Ascending aorta (tissue), 2 donors: ENCODE results near the gene MOAP1. TPM values are rescaled to one million over a fixed set of nuclear protein-coding genes. Genes with fewer than 3 reads are reported as not detected.
"Not testable (repeated sequence)": the region's sequence is repeated elsewhere in the genome, so short reads cannot be mapped to it uniquely, and the experiment has no call there.

Experiments used
- DNase-seq, 2 donors: peaks; one replicate each; pipeline ENCODE4 v3.0.0-alpha.2; 2019; ENCODE audit warnings: low spot score in 2 of 2
- H3K27ac ChIP-seq, 2 donors: fragments of 200-600 bp; sonication (generic); one replicate each; pipeline ENCODE4 v1.5.1; 2016 to 2017; ENCODE audit warnings: mild to moderate bottlenecking in 1 of 2
- H3K27me3 ChIP-seq: fragments of 200-600 bp; sonication (generic); one replicate; pipeline ENCODE4 v1.5.1; 2017
- H3K36me3 ChIP-seq, 2 donors: fragments of 200-600 bp; sonication (generic); one replicate each; pipeline ENCODE4 v1.5.1; 2016
- H3K4me1 ChIP-seq, 2 donors: fragments of 200-600 bp; sonication (generic); one replicate each; pipeline ENCODE4 v1.5.1; 2016 to 2017; ENCODE audit warnings: mild to moderate bottlenecking in 1 of 2
- H3K4me3 ChIP-seq, 2 donors: fragments of 200-600 bp; sonication (generic); one replicate each; pipeline ENCODE4 v1.5.1; 2016 to 2017; ENCODE audit warnings: mild to moderate bottlenecking in 1 of 2
- H3K9me3 ChIP-seq, 2 donors: fragments of 200-600 bp; sonication (generic); one replicate each; pipeline ENCODE4 v1.5.1; 2016
- intact Hi-C: fragments of 100-400 bp; cut with DNase I; formaldehyde crosslinking; loops from one replicate; pipeline ENCODE4 v1.15.1; 2023
- total RNA-seq: library from RNA; depleted of rRNA; stranded (reverse); fragments of >200 nt; gene quantifications from one replicate; pipeline ENCODE4 v1.1.0, GENCODE V29; 2016
- TF ChIP-seq, protein P1 (sequence below), 3 experiments: fragments of 200-600 bp in 2 of 3; fragments of 450-650 bp in 1 of 3; sonication (generic) in 2 of 3; IDR thresholded peaks; one replicate each; pipeline ENCODE4 v1.5.1; 2016 to 2019; ENCODE audit warnings: antibody characterized with exemption in 3 of 3, mild to moderate bottlenecking in 1 of 3, moderate library complexity in 1 of 3

MOAP1 gene
- total RNA-seq, 1 donor from 2014 or later: 4.3 TPM

DNA sequence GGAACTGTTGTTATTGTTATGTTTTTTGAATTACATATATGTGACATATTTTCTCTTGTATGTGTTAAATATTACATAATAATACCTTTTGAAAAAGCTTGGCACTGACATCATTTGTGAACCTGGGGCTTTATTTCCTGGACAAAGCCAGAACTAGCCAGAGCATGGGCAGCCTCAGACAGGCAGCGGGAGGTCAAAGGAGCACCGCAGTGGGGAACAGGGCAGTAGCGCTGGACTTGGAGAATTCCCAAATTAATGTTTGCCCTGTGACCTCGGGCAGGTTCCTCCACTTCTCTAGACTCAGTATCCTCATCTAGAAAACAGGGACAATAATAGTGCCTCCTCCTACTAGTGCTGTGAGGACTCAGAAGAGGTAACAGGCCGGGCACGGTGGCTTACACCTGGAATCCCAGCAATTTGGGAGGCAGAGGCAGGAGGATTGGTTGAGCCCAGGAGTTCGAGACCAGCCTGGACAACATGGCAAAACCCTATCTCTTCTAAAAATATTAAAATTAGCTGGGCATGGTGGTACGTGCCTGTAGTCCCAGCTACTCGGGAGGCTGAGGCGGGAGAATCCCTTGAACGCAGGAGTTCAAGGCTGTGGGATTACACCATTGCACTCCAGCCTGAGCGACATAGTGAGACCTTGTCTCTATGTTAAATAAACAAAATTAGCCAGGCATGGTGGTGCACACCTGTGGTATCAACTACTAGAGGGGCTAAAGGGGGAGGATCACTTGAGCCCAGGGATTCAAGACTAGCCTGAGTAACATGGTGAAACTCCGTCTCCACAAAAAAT, 41.6 kb downstream of the MOAP1 start:
- TF ChIP-seq, protein P1, sequence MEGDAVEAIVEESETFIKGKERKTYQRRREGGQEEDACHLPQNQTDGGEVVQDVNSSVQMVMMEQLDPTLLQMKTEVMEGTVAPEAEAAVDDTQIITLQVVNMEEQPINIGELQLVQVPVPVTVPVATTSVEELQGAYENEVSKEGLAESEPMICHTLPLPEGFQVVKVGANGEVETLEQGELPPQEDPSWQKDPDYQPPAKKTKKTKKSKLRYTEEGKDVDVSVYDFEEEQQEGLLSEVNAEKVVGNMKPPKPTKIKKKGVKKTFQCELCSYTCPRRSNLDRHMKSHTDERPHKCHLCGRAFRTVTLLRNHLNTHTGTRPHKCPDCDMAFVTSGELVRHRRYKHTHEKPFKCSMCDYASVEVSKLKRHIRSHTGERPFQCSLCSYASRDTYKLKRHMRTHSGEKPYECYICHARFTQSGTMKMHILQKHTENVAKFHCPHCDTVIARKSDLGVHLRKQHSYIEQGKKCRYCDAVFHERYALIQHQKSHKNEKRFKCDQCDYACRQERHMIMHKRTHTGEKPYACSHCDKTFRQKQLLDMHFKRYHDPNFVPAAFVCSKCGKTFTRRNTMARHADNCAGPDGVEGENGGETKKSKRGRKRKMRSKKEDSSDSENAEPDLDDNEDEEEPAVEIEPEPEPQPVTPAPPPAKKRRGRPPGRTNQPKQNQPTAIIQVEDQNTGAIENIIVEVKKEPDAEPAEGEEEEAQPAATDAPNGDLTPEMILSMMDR (IDR thresholded peaks at IDR 0.05): no peak
- H3K4me1 ChIP-seq: no peaks in the 10 kb centered on the region

DNA sequence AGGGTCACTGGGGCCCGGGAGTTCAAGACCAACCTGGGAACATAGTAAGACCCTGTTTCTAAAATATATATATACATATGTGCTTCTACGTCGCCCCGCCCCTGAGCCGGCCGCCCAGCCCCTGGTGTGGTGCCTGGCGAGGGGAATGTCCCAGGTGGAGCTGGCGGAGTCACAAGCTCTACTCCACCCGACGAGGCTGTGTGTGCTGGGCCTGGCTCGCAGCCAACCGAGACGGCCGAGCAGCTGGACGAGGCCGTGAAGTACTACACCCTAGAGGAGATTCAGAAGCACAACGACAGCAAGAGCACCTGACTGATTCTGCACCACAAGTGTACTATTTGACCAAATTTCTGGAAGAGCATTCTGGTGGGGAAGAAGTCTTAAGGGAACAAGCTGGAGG, 46.8 kb downstream of the MOAP1 start:
- no peaks in the 10 kb centered on the region for H3K4me1 ChIP-seq
- H3K36me3 ChIP-seq: no peaks in the 10 kb centered on the region
- no peaks in the 10 kb centered on the region for H3K9me3 ChIP-seq
- TF ChIP-seq, protein P1 (IDR thresholded peaks at IDR 0.05): no peak
- H3K27me3 ChIP-seq: no peaks in the 10 kb centered on the region
- no peak overlapping the region for H3K27ac ChIP-seq
- intact Hi-C loops: no loop called here
- H3K4me3 ChIP-seq: no peak overlapping the region
- no peak for DNase-seq

More for the DNA sequence above, 41.6 kb downstream of the MOAP1 start:
- no peak for DNase-seq
- intact Hi-C loops: no loop called here
- Histone ChIP-seq H3K27me3 (no peaks in the 10 kb centered on the region), H3K27ac (no peak overlapping the region), H3K4me3 (no peak overlapping the region), H3K36me3 (no peaks in the 10 kb centered on the region), H3K9me3 (no peaks in the 10 kb centered on the region)

DNA sequence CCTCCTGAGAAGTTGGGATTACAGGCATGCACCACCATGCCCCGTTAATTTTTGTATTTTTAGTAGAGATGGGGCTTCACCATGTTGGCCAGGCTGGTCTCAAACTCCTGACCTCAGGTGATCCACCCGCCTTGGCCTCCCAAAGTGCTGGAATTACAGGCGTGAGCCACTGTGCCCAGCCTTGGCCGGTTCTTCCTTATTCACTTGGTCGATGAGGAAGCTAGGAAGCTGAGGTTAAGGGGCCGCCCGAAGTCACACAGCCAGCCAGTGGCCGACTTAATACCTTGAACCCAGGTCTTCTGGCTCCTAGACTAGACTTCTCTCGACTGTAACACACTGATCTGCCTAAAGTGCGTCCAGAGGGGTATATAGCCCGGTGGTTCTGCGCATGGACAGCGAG, 48.2 kb downstream of the MOAP1 start:
- H3K4me3 ChIP-seq, H3K9me3 ChIP-seq, H3K36me3 ChIP-seq, H3K27ac ChIP-seq, DNase-seq, H3K27me3 ChIP-seq, intact Hi-C loops, H3K4me1 ChIP-seq: not testable (repeated sequence)

DNA sequence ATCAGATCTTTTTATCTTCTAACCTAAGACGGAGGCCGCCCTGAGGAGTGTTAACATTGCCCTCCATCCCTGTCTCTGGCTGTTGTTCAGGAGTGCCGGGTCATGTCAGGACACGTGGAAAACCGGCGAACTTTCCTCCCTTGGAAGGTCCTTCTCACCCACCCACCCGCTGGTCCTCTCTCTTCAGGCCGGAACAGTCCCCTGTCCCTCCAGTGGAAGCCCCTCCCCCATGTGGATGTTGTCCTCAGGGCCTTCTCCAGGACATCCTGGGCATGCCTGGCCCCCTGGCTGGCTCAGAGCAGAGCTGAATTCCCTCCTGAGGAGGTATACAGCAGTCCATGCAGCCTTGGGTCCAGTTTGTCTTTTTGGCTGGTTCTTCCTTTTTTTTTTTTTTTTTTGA, 48.7 kb downstream of the MOAP1 start:
- TF ChIP-seq, protein P1 (IDR thresholded peaks at IDR 0.05): no peak
- no peaks in the 10 kb centered on the region for H3K36me3 ChIP-seq
- H3K27ac ChIP-seq: no peak overlapping the region
- H3K27me3 ChIP-seq: no peaks in the 10 kb centered on the region
- no peaks in the 10 kb centered on the region for H3K9me3 ChIP-seq
- intact Hi-C loops: no loop called here
- no peak overlapping the region for H3K4me3 ChIP-seq
- no peak for DNase-seq
- H3K4me1 ChIP-seq: no peaks in the 10 kb centered on the region

DNA sequence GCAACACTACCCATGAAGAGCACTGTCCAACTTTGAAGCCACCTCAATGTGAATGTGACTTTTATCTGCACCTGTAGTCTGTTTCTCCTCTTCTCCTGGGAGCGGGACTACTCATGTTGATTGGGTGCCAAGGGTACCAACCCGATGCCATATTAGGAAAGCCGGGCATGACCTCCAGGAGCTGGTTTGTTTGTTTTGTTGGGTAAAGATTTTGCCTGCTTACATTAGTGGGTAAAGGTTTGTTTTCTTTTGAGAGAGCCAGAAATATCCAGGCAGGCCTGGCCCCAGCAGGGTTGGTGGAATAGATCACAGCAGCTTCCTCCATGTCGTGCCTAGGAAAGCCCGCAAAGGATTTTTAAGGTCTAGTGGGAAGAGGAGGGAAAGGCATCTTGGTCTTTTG, 49.3 kb downstream of the MOAP1 start:
- H3K27ac ChIP-seq: no peak overlapping the region
- no peaks in the 10 kb centered on the region for H3K36me3 ChIP-seq
- H3K4me3 ChIP-seq: no peak overlapping the region
- intact Hi-C loops: no loop called here
- TF ChIP-seq, protein P1 (IDR thresholded peaks at IDR 0.05): no peak
- no peaks in the 10 kb centered on the region for H3K9me3 ChIP-seq
- no peaks in the 10 kb centered on the region for H3K27me3 ChIP-seq
- H3K4me1 ChIP-seq: no peaks in the 10 kb centered on the region
- DNase-seq: no peak

DNA sequence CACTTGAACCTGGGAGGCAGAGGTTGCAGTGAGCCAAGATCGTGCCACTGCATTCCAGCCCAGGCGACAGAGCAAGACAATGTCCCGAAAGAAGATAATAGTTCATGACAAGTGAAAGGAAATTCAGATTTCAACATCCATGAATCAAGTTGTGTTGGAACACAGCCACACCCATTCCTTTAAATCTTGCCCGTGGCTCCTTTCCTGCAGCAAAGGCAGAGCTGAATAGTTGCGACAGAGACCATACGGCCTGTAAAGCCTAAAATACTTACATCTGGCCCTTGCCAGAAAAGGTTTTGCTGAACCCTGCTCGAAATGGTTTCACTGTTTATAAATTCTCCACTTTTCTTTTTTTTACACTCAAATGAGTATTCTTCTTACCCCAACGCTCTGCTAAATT, 51.2 kb downstream of the MOAP1 start:
- intact Hi-C loops: no loop called here

More for the DNA sequence above, 51.2 kb downstream of the MOAP1 start:
- no peaks in the 10 kb centered on the region for H3K9me3 ChIP-seq
- H3K4me3 ChIP-seq: no peak overlapping the region
- no peaks in the 10 kb centered on the region for H3K36me3 ChIP-seq
- no peaks in the 10 kb centered on the region for H3K4me1 ChIP-seq
- DNase-seq: no peak
- TF ChIP-seq, protein P1 (IDR thresholded peaks at IDR 0.05): no peak
- H3K27me3 ChIP-seq: no peaks in the 10 kb centered on the region
- no peak overlapping the region for H3K27ac ChIP-seq
